MCF 10A (cell line): ENCODE data around the gene OR8A1. TPM values are rescaled to one million over a fixed set of nuclear protein-coding genes. Genes with fewer than 3 reads are reported as not detected.

Experiments
- BruUV-seq: library from RNA; stranded (reverse); fragments of 400-500 nt; replicated peaks from 2 replicates; lab custom pipeline; 2021; lab: Mats Ljungman, UMichigan
- CTCF ChIA-PET: fragments of 300-600 bp; sonication (Branson Sonifier 250); formaldehyde crosslinking; extraction: SDS; loops from one replicate; lab custom pipeline; 2021; ENCODE audit warnings: antibody characterized with exemption, inconsistent platforms; lab: Yijun Ruan, JAX
- POLR2A ChIA-PET: fragments of 300-600, 350-650 bp; sonication (Branson Sonifier 250); formaldehyde crosslinking; extraction: SDS; loops from one replicate; lab custom pipeline; 2020; ENCODE audit warnings: antibody characterized with exemption, inconsistent platforms; lab: Yijun Ruan, JAX
- DNase-seq: peaks from one replicate; pipeline ENCODE4 v3.0.0-alpha.2; 2018; ENCODE audit not compliant: unreplicated experiment
- H3K27ac Mint-ChIP-seq: one replicate; pipeline ENCODE4 v1.8.0; 2022; ENCODE audit warnings: mild to moderate bottlenecking, low read depth, mixed read lengths; ENCODE audit not compliant: unreplicated experiment
- H3K27me3 Mint-ChIP-seq: one replicate; pipeline ENCODE4 v1.8.0; 2022; ENCODE audit warnings: mixed read lengths; ENCODE audit not compliant: insufficient read depth, unreplicated experiment
- H3K36me3 Mint-ChIP-seq: one replicate; pipeline ENCODE4 v1.8.0; 2022; ENCODE audit warnings: mild to moderate bottlenecking, moderate library complexity, mixed read lengths; ENCODE audit not compliant: insufficient read depth, unreplicated experiment
- H3K4me1 Mint-ChIP-seq: one replicate; pipeline ENCODE4 v1.8.0; 2022; ENCODE audit warnings: mixed read lengths; ENCODE audit not compliant: insufficient read depth, unreplicated experiment
- H3K4me3 Mint-ChIP-seq: one replicate; pipeline ENCODE4 v1.8.0; 2022; ENCODE audit warnings: mild to moderate bottlenecking, moderate library complexity, mixed read lengths; ENCODE audit not compliant: unreplicated experiment
- H3K9me3 Mint-ChIP-seq: one replicate; pipeline ENCODE4 v1.8.0; 2022; ENCODE audit warnings: mixed read lengths; ENCODE audit not compliant: unreplicated experiment
- intact Hi-C: fragments of 100-400 bp; cut with micrococcal nuclease; formaldehyde crosslinking; loops from 2 replicates; pipeline ENCODE4 v1.14.1; 2022
- total RNA-seq: library from RNA; stranded (reverse); gene quantifications from 2 replicates; pipeline ENCODE4 v1.2.3, GENCODE V29; 2022
- TF ChIP-seq, protein P1 (sequence below): fragments of 200-600 bp; IDR thresholded peaks from one replicate; pipeline ENCODE4 v1.8.0; 2022; ENCODE audit warnings: antibody characterized with exemption, mild to moderate bottlenecking; ENCODE audit not compliant: unreplicated experiment

The OR8A1 gene
- total RNA-seq, 1 experiment from 2014 or later, result not detected

DNA sequence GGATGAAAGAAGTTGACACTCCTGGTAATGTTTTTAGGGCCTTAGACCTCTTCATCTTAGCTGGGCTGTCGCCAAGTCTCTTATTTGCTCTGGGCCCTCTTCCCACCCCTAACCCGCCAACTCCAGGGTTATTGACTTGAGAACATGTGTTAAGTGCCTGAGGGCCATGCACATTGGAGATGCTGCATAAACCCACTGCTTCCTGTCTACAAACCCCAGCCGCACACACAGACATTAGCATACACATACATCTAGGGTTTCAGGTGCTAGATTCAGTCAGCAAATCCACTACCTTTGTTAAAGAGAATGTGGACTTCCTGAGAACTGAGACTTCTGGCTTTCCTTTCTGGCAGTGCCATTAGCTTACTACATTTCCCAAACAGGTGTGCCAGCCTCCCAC lies 42.2 kb downstream of the OR8A1 start:
- H3K27ac Mint-ChIP-seq, result no peak overlapping the region
- POLR2A ChIA-PET, result interaction anchor here (1.4 kb wide), 1 partner anchor 10 kb away, joined by 3 read pairs; the partner anchor contains the start of gene TBRG1

GRCh38 chr11:124612567-124613246 lies 42.9 kb downstream of the OR8A1 start:
- TF ChIP-seq, protein P1, sequence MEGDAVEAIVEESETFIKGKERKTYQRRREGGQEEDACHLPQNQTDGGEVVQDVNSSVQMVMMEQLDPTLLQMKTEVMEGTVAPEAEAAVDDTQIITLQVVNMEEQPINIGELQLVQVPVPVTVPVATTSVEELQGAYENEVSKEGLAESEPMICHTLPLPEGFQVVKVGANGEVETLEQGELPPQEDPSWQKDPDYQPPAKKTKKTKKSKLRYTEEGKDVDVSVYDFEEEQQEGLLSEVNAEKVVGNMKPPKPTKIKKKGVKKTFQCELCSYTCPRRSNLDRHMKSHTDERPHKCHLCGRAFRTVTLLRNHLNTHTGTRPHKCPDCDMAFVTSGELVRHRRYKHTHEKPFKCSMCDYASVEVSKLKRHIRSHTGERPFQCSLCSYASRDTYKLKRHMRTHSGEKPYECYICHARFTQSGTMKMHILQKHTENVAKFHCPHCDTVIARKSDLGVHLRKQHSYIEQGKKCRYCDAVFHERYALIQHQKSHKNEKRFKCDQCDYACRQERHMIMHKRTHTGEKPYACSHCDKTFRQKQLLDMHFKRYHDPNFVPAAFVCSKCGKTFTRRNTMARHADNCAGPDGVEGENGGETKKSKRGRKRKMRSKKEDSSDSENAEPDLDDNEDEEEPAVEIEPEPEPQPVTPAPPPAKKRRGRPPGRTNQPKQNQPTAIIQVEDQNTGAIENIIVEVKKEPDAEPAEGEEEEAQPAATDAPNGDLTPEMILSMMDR, result no peak
- no peak for DNase-seq
- POLR2A ChIA-PET, result interaction anchor here (1.4 kb wide), 1 partner anchor 10 kb away, joined by 3 read pairs; the partner anchor contains the start of gene TBRG1
- intact Hi-C loops, result no loop called here
- Mint-ChIP-seq H3K4me1 (no peaks in the 10 kb centered on the region), H3K9me3 (no peaks in the 10 kb centered on the region), H3K4me3 (no peak overlapping the region), H3K27me3 (peaks cover 19% of the 10 kb centered on the region), H3K36me3 (no peaks in the 10 kb centered on the region), H3K27ac (no peak overlapping the region)
- CTCF ChIA-PET, result interaction anchor here (0.6 to 1.0 kb wide), 2 partner anchors 529 to 1206 kb away, joined by 3 read pairs; no protein-coding TSS in a partner anchor
- BruUV-seq, result no TSS peak

More for the DNA sequence above, 42.2 kb downstream of the OR8A1 start:
- TF ChIP-seq, protein P1, result no peak
- CTCF ChIA-PET, result interaction anchor here (0.6 to 0.9 kb wide), 3 partner anchors 33 to 1207 kb away, joined by 3 to 4 read pairs (median 3); no protein-coding TSS in a partner anchor
- Mint-ChIP-seq H3K4me3 (no peak overlapping the region), H3K4me1 (no peaks in the 10 kb centered on the region), H3K9me3 (no peaks in the 10 kb centered on the region), H3K36me3 (no peaks in the 10 kb centered on the region), H3K27me3 (peaks cover 19% of the 10 kb centered on the region)
- intact Hi-C loops, result no loop called here
- no TSS peak for BruUV-seq
- DNase-seq, result no peak

DNA sequence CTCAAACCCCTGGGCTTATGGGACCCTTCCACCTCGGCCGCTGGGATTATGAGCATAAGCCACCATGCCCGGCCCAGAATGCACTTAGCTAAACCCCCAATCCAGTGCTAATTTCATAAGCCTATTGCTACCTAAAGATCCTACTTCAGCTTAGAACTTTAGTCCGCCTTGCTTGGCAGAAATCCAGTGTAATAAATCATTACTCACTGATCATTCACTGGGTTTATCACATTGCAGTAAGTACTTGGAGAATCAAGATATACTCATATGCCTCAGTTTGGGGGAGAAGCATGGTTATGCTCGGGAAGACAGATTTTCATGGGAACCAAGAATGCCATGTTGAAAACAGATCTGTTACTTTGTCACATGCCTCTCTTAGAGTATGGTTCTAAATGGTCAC lies 49.1 kb downstream of the OR8A1 start:
- H3K36me3 Mint-ChIP-seq, result no peaks in the 10 kb centered on the region
- no peak overlapping the region for H3K27ac Mint-ChIP-seq
- CTCF ChIA-PET, result interaction anchor here (1.6 kb wide), 1 partner anchor 203 kb away, joined by 4 read pairs; no protein-coding TSS in a partner anchor
- TF ChIP-seq, protein P1, result no peak
- intact Hi-C loops, result no loop called here
- H3K4me3 Mint-ChIP-seq, result no peak overlapping the region
- BruUV-seq, result no TSS peak
- H3K27me3 Mint-ChIP-seq, result peaks cover 20% of the 10 kb centered on the region
- no peak for DNase-seq
- no peaks in the 10 kb centered on the region for H3K9me3 Mint-ChIP-seq
- H3K4me1 Mint-ChIP-seq, result peaks cover 5% of the 10 kb centered on the region
- POLR2A ChIA-PET, result no interaction called here

Other genes with a start within 250 kb of the OR8A1 start
- gene OR8D2, start 249.8 kb upstream of the OR8A1 start, total RNA-seq, result not detected in 2 replicates
- gene OR8B2, start 185.5 kb upstream of the OR8A1 start, total RNA-seq, result not detected in 2 replicates
- not detected in 2 replicates for gene OR8B3, start 171.0 kb upstream of the OR8A1 start, total RNA-seq
- not detected in 2 replicates for gene OR8B4, start 145.1 kb upstream of the OR8A1 start, total RNA-seq
- not detected in 2 replicates for gene OR8B8, start 124.3 kb upstream of the OR8A1 start, total RNA-seq
- not detected in 2 replicates for gene OR8B12, start 26.3 kb upstream of the OR8A1 start, total RNA-seq
- gene PANX3, start 41.4 kb downstream of the OR8A1 start, total RNA-seq, result not detected in 2 replicates
- 46.9 and 54.0 TPM in 2 replicates for gene TBRG1, start 52.9 kb downstream of the OR8A1 start, total RNA-seq
- 20.7 and 21.7 TPM in 2 replicates for gene SIAE, start 103.7 kb downstream of the OR8A1 start, total RNA-seq
- 12.0 and 18.1 TPM in 2 replicates for gene SPA17, start 103.9 kb downstream of the OR8A1 start, total RNA-seq
- gene NRGN, start 169.9 kb downstream of the OR8A1 start, total RNA-seq, result 1.4 TPM in 1 of 2 replicates, not detected in the other
- gene VSIG2, start 182.3 kb downstream of the OR8A1 start, total RNA-seq, result not detected in 2 replicates
- 0.19 and 0.93 TPM in 2 replicates for gene ESAM, start 192.3 kb downstream of the OR8A1 start, total RNA-seq
- 14.2 and 15.3 TPM in 2 replicates for gene MSANTD2, start 230.4 kb downstream of the OR8A1 start, total RNA-seq